K562 (cell line): Measurements from ENCODE around the gene PRKG1. TPM values are rescaled to one million over a fixed set of nuclear protein-coding genes. Genes with fewer than 3 reads are reported as not detected.

Source experiments
- ATAC-seq: fragments of 200-7000 bp; cut with Tn5 transposase; 3 replicates; pipeline ENCODE4 v1.9.1; 2020; ENCODE audit warnings: moderate library complexity
- BruUV-seq: library from RNA; stranded (reverse); fragments of 400-500 nt; replicated peaks from 2 replicates; lab custom pipeline; 2021; lab: Mats Ljungman, UMichigan
- CTCF ChIA-PET: fragments of 300-600 bp; formaldehyde crosslinking; extraction: SDS; loops from one replicate; lab custom pipeline; 2021; ENCODE audit warnings: low intra/inter-chr PET ratio; lab: Yijun Ruan, JAX
- POLR2A ChIA-PET: fragments of 300-600, 350-650 bp; sonication (Branson Sonifier 250); formaldehyde crosslinking; extraction: SDS; loops from one replicate; lab custom pipeline; 2021; ENCODE audit warnings: antibody characterized with exemption, inconsistent platforms; lab: Yijun Ruan, JAX
- DNase-seq, 4 experiments: peaks; one replicate each; pipeline versions ENCODE4 v3.0.0 to v3.0.0-alpha.2; 2011 to 2018; ENCODE audit warnings: low spot score in 3 of 4, mixed read lengths in 3 of 4; ENCODE audit errors: extremely low read depth in 1 of 4
- FAIRE-seq: peaks from 2 replicates; lab custom pipeline; 2011; peaks lifted over from hg19 to GRCh38; lab: Jason Lieb, UNC
- H2AFZ ChIP-seq: 2 replicates; pipeline ENCODE4 v1.6.0; 2011; ENCODE audit warnings: low read depth, low read length, control low read depth, inconsistent platforms
- H3K27ac ChIP-seq: fragments of 200-600 bp; 3 replicates; pipeline ENCODE4 v1.8.0; 2011; ENCODE audit warnings: low read depth, mild to moderate bottlenecking, control low read depth, inconsistent platforms, low read length, moderate library complexity, mixed read lengths; ENCODE audit errors: extremely low read depth
- H3K27me3 ChIP-seq, 2 experiments: fragments of 300-600 bp in 1 of 2; 2 replicates in 1 of 2; 3 replicates in 1 of 2; pipeline versions ENCODE4 v1.6.0 to v1.8.0; 2011; ENCODE audit warnings: inconsistent platforms in 2 of 2, low read length in 2 of 2, mild to moderate bottlenecking in 1 of 2, mixed read lengths in 1 of 2, moderate library complexity in 1 of 2; ENCODE audit not compliant: control insufficient read depth in 2 of 2, insufficient read depth in 2 of 2
- H3K36me3 ChIP-seq: fragments of 300-600 bp; 3 replicates; pipeline ENCODE4 v1.8.0; 2011; ENCODE audit warnings: mild to moderate bottlenecking, low read length, inconsistent platforms; ENCODE audit not compliant: control insufficient read depth, insufficient read depth
- H3K4me1 ChIP-seq, 2 experiments: fragments of 200-600 bp in 1 of 2; replicated peaks in 1 of 2; 2 replicates in 1 of 2; 3 replicates in 1 of 2; pipeline versions ENCODE4 v1.5.1 to v1.8.0; 2011; ENCODE audit warnings: inconsistent platforms in 2 of 2, low read length in 2 of 2, mild to moderate bottlenecking in 1 of 2, mixed read lengths in 1 of 2, moderate library complexity in 1 of 2; ENCODE audit not compliant: control insufficient read depth in 2 of 2, insufficient read depth in 2 of 2
- H3K4me2 ChIP-seq: 2 replicates; pipeline ENCODE4 v1.6.1; 2011; ENCODE audit warnings: low read length, control low read depth, inconsistent platforms, mixed read lengths; ENCODE audit not compliant: insufficient read depth
- H3K4me3 ChIP-seq: fragments of 200-600 bp; sonication (generic), shearing (Covaris generic); 2 replicates; pipeline ENCODE4 v1.5.1; 2016; ENCODE audit warnings: control low read depth, inconsistent platforms
- H3K79me2 ChIP-seq: fragments of 200-600 bp; 3 replicates; pipeline ENCODE4 v1.8.0; 2011; ENCODE audit warnings: low read length, inconsistent platforms; ENCODE audit not compliant: control insufficient read depth, insufficient read depth
- H3K9ac ChIP-seq, 2 experiments: 2 replicates each; pipeline versions ENCODE4 v1.6.0 to v1.6.1; 2011; ENCODE audit warnings: low read depth in 2 of 2, low read length in 2 of 2, control low read depth in 1 of 2, inconsistent platforms in 1 of 2, mild to moderate bottlenecking in 1 of 2, mixed read lengths in 1 of 2; ENCODE audit not compliant: insufficient read depth in 1 of 2
- H3K9me1 ChIP-seq: one replicate; pipeline ENCODE4 v1.6.0; 2011; ENCODE audit warnings: inconsistent platforms, mild to moderate bottlenecking, low read length, moderate library complexity; ENCODE audit not compliant: control insufficient read depth, insufficient read depth
- H3K9me3 ChIP-seq: replicated peaks from 2 replicates; pipeline ENCODE4 v1.5.1; 2011; ENCODE audit warnings: low read depth, low read length, inconsistent platforms; ENCODE audit not compliant: control insufficient read depth, insufficient read depth
- H4K20me1 ChIP-seq: replicated peaks from 2 replicates; pipeline ENCODE4 v1.6.1; 2011; ENCODE audit warnings: low read length, inconsistent platforms, mixed read lengths; ENCODE audit not compliant: control insufficient read depth, insufficient read depth
- E2F6 ChIP-seq, 2 experiments: IDR thresholded peaks; 2 replicates each; pipeline ENCODE4 v1.6.1; 2011; ENCODE audit warnings: borderline replicate concordance in 1 of 2, control low read depth in 1 of 2, low read depth in 1 of 2, low read length in 1 of 2, mild to moderate bottlenecking in 1 of 2, mixed read lengths in 1 of 2, moderate library complexity in 1 of 2; ENCODE audit not compliant: insufficient read depth in 1 of 2, insufficient read length in 1 of 2, poor library complexity in 1 of 2, severe bottlenecking in 1 of 2; ENCODE audit errors: extremely low read depth in 1 of 2
- EZH2 ChIP-seq: IDR thresholded peaks from 2 replicates; pipeline ENCODE4 v1.6.1; 2012; ENCODE audit warnings: low read depth, mild to moderate bottlenecking, inconsistent platforms, low read length, borderline replicate concordance
- KDM2B ChIP-seq: fragments of 250-450 bp; sonication (Bioruptor Pico); IDR thresholded peaks from 2 replicates; pipeline ENCODE4 v1.8.0; 2021; ENCODE audit warnings: mild to moderate bottlenecking, moderate library complexity
- L3MBTL2 ChIP-seq: fragments of 450-650 bp; IDR thresholded peaks from 2 replicates; pipeline ENCODE4 v1.6.1; 2016; ENCODE audit warnings: mild to moderate bottlenecking, moderate library complexity
- LARP7 ChIP-seq: fragments of 450-650 bp; IDR thresholded peaks from 2 replicates; pipeline ENCODE4 v1.6.1; 2016
- MIER1 ChIP-seq: fragments of 450-650 bp; IDR thresholded peaks from 2 replicates; pipeline ENCODE4 v1.6.1; 2016; ENCODE audit warnings: antibody characterized with exemption, mild to moderate bottlenecking, low read depth
- SMARCA5 ChIP-seq: fragments of 450-650 bp; IDR thresholded peaks from 2 replicates; pipeline ENCODE4 v1.6.1; 2016
- TSC22D4 ChIP-seq: fragments of 450-650 bp; IDR thresholded peaks from 2 replicates; pipeline ENCODE4 v1.6.1; 2016; ENCODE audit warnings: missing genetic modification characterization, missing biosample characterization, control low read depth
- ZNF146 ChIP-seq: IDR thresholded peaks from one replicate; pipeline ENCODE4 v1.6.1; 2018; ENCODE audit warnings: missing compliant biosample characterization; ENCODE audit not compliant: unreplicated experiment
- ZNF407 ChIP-seq: fragments of 450-650 bp; IDR thresholded peaks from 2 replicates; pipeline ENCODE4 v1.6.1; 2016; ENCODE audit warnings: low read depth
- in situ Hi-C: fragments of 300-500 bp; cut with MboI; formaldehyde crosslinking; loops from 4 replicates; pipeline ENCODE4 v1.15.0; 2018; ENCODE audit warnings: inconsistent platforms, mixed read lengths
- intact Hi-C: fragments of 100-400 bp; cut with micrococcal nuclease; formaldehyde crosslinking; loops from 2 replicates; pipeline ENCODE4 v1.14.2; 2022
- polyA plus RNA-seq, 8 experiments: library from polyadenylated mRNA; depleted of rRNA in 4 of 8; stranded (reverse) in 5 of 8; unstranded in 3 of 8; fragments of >200 nt; fragmentation: Nextera tagmentation in 2 of 8; fragmentation: Illumina TruSeq in 1 of 8; extraction: Ambion mirVana in 2 of 8; extraction: Trizol in 1 of 8; gene quantifications; 2 replicates each; pipeline versions ENCODE4 v1.2.1 to v1.2.3, GENCODE V29; 2011 to 2014; ENCODE audit warnings: inconsistent platforms in 1 of 8, missing spikeins in 1 of 8
- total RNA-seq, 7 experiments: library from RNA; depleted of rRNA in 6 of 7; stranded (reverse); fragments of >200 nt in 6 of 7; fragmentation: Illumina TruSeq in 2 of 7; extraction: Trizol in 2 of 7; gene quantifications; 2 replicates each; pipeline versions ENCODE4 v1.2.1 to v1.2.3, GENCODE V29; 2011 to 2021; ENCODE audit warnings: low replicate concordance in 1 of 7
- TF ChIP-seq, protein P1 (sequence below), 2 experiments: fragments of 450-650 bp in 1 of 2; sonication (generic) in 1 of 2; formaldehyde crosslinking in 1 of 2; IDR thresholded peaks in 1 of 2; conservative IDR thresholded peaks in 1 of 2; 2 replicates each; pipeline versions ENCODE4 v1.6.1 to v1.8.1; 2016 to 2023; ENCODE audit warnings: mild to moderate bottlenecking in 2 of 2, moderate library complexity in 2 of 2, inconsistent platforms in 1 of 2, missing genetic modification reagents in 1 of 2

Gene PRKG1
- total and polyA plus RNA-seq, 9 of the 15 experiments (the other 6 are each of a cell fraction or from before 2014, with no cell fraction given): 0.22 TPM; not detected in 8

DNA sequence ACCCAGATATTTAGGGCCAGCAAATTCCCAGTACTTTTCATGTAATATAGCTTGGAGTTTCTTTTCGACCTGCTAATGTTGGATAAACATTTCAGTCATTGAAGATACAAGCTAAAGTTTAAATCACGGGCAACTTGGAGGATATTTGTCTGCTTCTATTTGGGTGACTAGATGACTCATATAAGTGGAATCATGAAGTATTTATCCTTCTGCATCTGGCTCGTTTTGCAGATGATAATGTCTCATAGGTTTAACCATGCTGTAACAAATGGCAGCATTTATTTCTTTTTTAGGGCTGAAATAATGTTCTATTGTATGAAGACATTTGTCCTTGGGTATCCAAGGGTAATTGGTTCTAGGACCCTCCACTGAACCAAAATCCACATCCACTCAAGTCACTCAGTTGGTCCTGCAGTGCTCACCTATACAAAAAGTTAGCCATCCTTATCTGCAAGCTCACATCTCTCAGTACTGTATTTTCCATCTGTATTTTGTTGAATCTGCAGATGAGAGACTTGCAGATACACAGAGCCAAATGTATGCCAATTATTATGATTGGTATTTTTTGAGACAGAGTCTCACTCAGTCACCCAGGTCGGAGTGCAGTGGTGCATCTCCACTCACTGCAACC lies 812.3 kb downstream of the PRKG1 start (continued):
- TF ChIP-seq E2F6 (IDR thresholded peaks at IDR 0.05; ENCODE audit: borderline replicate concordance in 1 of 2, extremely low read depth in 1 of 2, insufficient read depth in 1 of 2, insufficient read length in 1 of 2, low read depth in 1 of 2, low read length in 1 of 2, poor library complexity in 1 of 2, severe bottlenecking in 1 of 2): no peak
- TF ChIP-seq ZNF146 (CRISPR knock-in tag): no peak
- no peak for TF ChIP-seq LARP7
- no peak for TF ChIP-seq TSC22D4
- TF ChIP-seq SMARCA5: no peak

DNA sequence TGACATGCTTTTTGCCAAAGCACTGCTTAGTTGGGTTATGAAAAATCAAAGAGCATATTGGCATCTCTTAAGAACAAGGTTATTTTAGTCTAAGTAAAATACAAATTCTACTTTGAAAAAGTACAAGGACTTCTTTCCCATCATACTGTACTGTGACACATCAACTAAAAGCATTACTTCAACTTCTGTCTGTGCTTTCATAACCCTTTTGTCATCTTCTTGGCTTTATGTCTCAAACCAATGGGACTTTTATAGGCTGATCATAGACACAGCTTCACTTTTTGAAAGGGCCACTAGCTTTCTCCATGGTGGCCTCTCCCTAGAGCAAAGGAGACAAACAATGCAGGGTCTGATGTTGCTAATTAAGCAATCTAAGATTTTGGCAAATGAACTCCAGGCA lies 814.0 kb downstream of the PRKG1 start:
- ChIA-PET POLR2A (no interaction called here), CTCF (no interaction called here)
- DNase-seq: no peak
- no peak for ATAC-seq
- Histone ChIP-seq H3K9ac (no peak overlapping the region), H3K4me2 (no peak overlapping the region), H3K4me1 (no peaks in the 10 kb centered on the region), H3K27me3 (no peaks in the 10 kb centered on the region), H3K9me1 (no peaks in the 10 kb centered on the region), H3K79me2 (no peaks in the 10 kb centered on the region), H3K36me3 (no peaks in the 10 kb centered on the region), H4K20me1 (no peaks in the 10 kb centered on the region), H2AFZ (no peak overlapping the region), H3K9me3 (no peaks in the 10 kb centered on the region), H3K4me3 (no peak overlapping the region), H3K27ac (no peak overlapping the region)
- in situ Hi-C loops: no loop called here
- intact Hi-C loops: no loop called here
- FAIRE-seq: no peak
- BruUV-seq: no TSS peak
- TF ChIP-seq, protein P1, sequence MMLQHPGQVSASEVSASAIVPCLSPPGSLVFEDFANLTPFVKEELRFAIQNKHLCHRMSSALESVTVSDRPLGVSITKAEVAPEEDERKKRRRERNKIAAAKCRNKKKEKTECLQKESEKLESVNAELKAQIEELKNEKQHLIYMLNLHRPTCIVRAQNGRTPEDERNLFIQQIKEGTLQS (IDR thresholded peaks at IDR 0.05): no peak
- TF ChIP-seq, protein P1 (CRISPR knock-in tag; conservative IDR thresholded peaks at IDR 0.05): no peak
- TF ChIP-seq EZH2: no peak
- no peak for TF ChIP-seq MIER1
- no peak for TF ChIP-seq ZNF407
- TF ChIP-seq KDM2B (CRISPR knock-in tag): no peak
- no peak for TF ChIP-seq L3MBTL2
